Osteoblast (primary cell): ENCODE measurements around the gene INSL3. TPM values are rescaled to one million over a fixed set of nuclear protein-coding genes. Genes with fewer than 3 reads are reported as not detected.
"Not testable (repeated sequence)": the region's sequence is repeated elsewhere in the genome, so short reads cannot be mapped to it uniquely, and the experiment has no call there.

Experiments
- DNase-seq: peaks from one replicate; pipeline ENCODE4 v3.0.0; 2011; ENCODE audit warnings: low spot score, mixed read lengths; ENCODE audit not compliant: insufficient read length; ENCODE audit errors: missing footprints
- H2AFZ ChIP-seq: 2 replicates; pipeline ENCODE4 v1.6.0; 2011; ENCODE audit warnings: mild to moderate bottlenecking, low read length
- H3K27ac ChIP-seq: 2 replicates; pipeline ENCODE4 v1.5.1; 2011; ENCODE audit warnings: mild to moderate bottlenecking, low read depth, low read length, moderate library complexity
- H3K27me3 ChIP-seq: 2 replicates; pipeline ENCODE4 v1.6.0; 2012; ENCODE audit warnings: mild to moderate bottlenecking, control low read depth, inconsistent platforms, low read length, moderate library complexity; ENCODE audit not compliant: insufficient read depth
- H3K36me3 ChIP-seq: 2 replicates; pipeline ENCODE4 v1.5.1; 2011; ENCODE audit warnings: mild to moderate bottlenecking, low read length, control low read depth, moderate library complexity; ENCODE audit not compliant: insufficient read depth
- H3K4me1 ChIP-seq: 2 replicates; pipeline ENCODE4 v1.5.1; 2011; ENCODE audit warnings: mild to moderate bottlenecking, low read length, control low read depth, moderate library complexity; ENCODE audit not compliant: insufficient read depth
- H3K4me2 ChIP-seq: 2 replicates; pipeline ENCODE4 v1.6.0; 2011; ENCODE audit warnings: mild to moderate bottlenecking, low read length; ENCODE audit not compliant: insufficient read depth
- H3K4me3 ChIP-seq: fragments of 200-600 bp; sonication (generic); 3 replicates; pipeline ENCODE4 v1.5.1; 2012; ENCODE audit warnings: mild to moderate bottlenecking, low read length, inconsistent platforms; ENCODE audit not compliant: insufficient read depth
- H3K79me2 ChIP-seq: 2 replicates; pipeline ENCODE4 v1.6.0; 2012; ENCODE audit warnings: mild to moderate bottlenecking, low read length, control low read depth, inconsistent platforms; ENCODE audit not compliant: insufficient read depth
- H3K9me3 ChIP-seq: 2 replicates; pipeline ENCODE4 v1.5.1; 2011; ENCODE audit warnings: low read depth, low read length, control low read depth
- H4K20me1 ChIP-seq: 2 replicates; pipeline ENCODE4 v1.6.0; 2012; ENCODE audit warnings: mild to moderate bottlenecking, low read length, control low read depth; ENCODE audit not compliant: insufficient read depth
- total RNA-seq: library from RNA; depleted of rRNA; stranded (reverse); fragments of >200 nt; gene quantifications from 2 replicates; pipeline ENCODE4 v1.2.3, GENCODE V29; 2012
- TF ChIP-seq, protein P1 (sequence below): IDR thresholded peaks from 2 replicates; pipeline ENCODE4 v1.5.1; 2011; ENCODE audit warnings: mild to moderate bottlenecking, low read depth, low read length, moderate library complexity; ENCODE audit errors: extremely low read depth

INSL3 gene
- total RNA-seq, 1 donor, result not detected

DNA sequence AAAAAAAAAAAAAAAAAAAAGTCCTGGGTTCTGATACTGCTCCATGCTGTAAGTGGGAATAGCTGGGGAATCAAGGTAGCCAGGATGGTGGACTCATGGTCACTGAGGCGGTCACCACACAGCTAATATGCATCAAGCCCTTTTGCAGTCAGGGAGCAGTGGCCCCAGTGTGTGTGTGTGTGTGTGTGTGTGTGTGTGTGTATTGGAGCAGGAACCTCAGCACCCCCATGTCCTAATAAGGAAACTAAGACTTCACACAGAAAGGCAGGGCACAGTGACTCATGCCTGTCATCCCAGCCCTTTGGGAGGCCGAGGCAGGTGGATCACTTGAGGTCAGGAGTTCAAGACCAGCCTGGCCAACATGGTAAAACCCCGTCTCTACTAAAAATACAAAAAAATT lies 14.4 kb downstream of the INSL3 start:
- Histone ChIP-seq H3K4me1 (no peaks in the 10 kb centered on the region), H3K36me3 (no peaks in the 10 kb centered on the region), H3K79me2 (no peaks in the 10 kb centered on the region), H3K27ac (no peak overlapping the region), H3K4me3 (no peak overlapping the region), H3K27me3 (peaks cover 4% of the 10 kb centered on the region), H4K20me1 (no peaks in the 10 kb centered on the region), H3K4me2 (no peak overlapping the region), H3K9me3 (no peaks in the 10 kb centered on the region), H2AFZ (no peak overlapping the region)
- peak; percentile 71 for DNase-seq
- TF ChIP-seq, protein P1, sequence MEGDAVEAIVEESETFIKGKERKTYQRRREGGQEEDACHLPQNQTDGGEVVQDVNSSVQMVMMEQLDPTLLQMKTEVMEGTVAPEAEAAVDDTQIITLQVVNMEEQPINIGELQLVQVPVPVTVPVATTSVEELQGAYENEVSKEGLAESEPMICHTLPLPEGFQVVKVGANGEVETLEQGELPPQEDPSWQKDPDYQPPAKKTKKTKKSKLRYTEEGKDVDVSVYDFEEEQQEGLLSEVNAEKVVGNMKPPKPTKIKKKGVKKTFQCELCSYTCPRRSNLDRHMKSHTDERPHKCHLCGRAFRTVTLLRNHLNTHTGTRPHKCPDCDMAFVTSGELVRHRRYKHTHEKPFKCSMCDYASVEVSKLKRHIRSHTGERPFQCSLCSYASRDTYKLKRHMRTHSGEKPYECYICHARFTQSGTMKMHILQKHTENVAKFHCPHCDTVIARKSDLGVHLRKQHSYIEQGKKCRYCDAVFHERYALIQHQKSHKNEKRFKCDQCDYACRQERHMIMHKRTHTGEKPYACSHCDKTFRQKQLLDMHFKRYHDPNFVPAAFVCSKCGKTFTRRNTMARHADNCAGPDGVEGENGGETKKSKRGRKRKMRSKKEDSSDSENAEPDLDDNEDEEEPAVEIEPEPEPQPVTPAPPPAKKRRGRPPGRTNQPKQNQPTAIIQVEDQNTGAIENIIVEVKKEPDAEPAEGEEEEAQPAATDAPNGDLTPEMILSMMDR, result no peak

DNA sequence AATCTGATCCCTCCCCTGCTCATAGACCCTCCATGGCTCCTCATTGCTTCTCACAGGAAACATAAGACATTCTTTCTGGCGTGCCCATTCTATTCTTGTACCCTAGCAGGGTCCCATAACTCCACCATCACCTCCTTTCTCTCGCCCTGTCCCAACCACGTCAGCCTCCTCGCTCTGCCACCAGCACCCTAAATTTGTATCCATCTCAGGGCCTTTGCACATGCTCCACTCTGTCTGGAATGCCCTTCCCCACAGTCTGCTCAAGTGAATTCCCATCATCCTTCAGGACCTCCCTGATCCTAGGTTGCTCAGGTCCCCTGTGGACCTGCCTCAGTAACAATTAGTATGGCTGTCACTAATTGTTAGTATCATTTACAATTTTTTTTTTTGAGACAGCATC lies 15.9 kb downstream of the INSL3 start:
- Histone ChIP-seq H2AFZ (no peak overlapping the region), H3K9me3 (no peaks in the 10 kb centered on the region), H4K20me1 (no peaks in the 10 kb centered on the region), H3K4me2 (no peak overlapping the region), H3K79me2 (no peaks in the 10 kb centered on the region), H3K36me3 (no peaks in the 10 kb centered on the region), H3K27me3 (peaks cover 4% of the 10 kb centered on the region), H3K4me1 (no peaks in the 10 kb centered on the region), H3K4me3 (no peak overlapping the region), H3K27ac (no peak overlapping the region)
- no peak for DNase-seq
- TF ChIP-seq, protein P1, result no peak

DNA sequence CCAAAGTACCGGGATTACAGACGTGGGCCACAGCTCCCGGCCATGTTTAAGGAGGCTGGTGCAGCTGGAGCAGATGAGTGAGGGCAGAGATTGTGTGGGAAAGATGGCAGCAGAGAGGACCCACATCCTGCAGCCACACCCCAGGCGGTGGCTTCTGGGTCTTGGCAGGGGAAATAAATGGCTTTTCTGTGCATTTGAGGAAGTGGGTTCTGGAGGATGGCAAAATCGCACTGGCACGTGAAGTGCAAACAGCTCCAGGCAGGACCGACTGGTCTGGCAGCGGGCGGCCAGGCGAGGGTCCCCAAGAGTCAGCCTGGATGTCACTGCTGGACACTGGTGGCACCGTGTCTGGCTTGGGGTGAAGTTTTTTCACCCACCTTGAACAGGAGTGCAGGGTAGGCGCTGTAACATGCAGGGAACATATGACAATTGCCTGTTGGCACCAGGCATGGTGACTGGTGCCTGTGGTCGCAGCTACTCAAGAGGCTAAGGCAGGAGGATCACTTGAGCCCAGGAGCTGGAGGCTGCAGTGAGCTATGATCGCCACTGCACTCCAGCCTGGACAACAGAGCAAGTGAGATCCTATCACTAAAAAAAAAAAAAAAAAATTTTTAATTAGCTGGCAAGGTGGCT lies 17.9 kb downstream of the INSL3 start:
- DNase-seq, result no peak
- Histone ChIP-seq H2AFZ (no peak overlapping the region), H3K4me2 (no peak overlapping the region), H3K27me3 (peaks cover 7% of the 10 kb centered on the region), H3K79me2 (no peaks in the 10 kb centered on the region), H4K20me1 (no peaks in the 10 kb centered on the region), H3K27ac (no peak overlapping the region), H3K4me1 (no peaks in the 10 kb centered on the region), H3K36me3 (no peaks in the 10 kb centered on the region), H3K4me3 (no peak overlapping the region), H3K9me3 (no peaks in the 10 kb centered on the region)
- TF ChIP-seq, protein P1, result no peak

DNA sequence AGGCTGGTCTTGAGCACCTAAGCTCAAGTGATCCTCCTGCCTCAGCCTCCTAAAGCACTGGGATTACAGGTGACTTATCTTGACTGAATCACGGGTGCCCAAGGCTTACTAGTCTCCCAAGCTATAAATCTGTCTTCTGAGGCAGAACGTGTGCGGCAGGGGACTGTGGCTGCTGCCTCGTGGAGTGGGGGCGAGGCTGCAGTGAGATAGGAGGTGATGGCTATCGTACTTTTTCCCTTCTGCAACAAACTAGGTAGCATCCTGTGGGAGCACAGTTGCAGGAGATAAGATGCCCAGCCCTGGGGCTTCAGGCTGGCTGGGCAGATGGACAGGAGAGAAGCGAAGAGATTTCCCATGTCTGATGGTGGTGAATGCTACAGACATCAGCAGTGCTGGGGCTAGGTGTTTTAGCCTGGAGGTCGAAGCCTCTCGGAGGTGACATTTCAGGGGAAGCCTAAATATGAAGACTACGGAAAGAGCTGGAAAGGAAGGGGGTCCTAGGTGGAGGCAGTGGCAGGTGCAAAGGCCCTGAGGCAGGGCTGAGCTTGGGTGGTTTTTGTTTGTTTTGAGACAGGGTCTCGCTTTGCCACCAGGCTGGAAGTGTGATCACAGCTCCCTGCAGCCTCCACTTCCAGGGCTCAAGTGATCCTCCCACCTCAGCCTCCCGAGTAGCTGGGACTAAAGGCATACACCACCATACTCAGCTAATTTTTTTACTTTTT lies 19.0 kb downstream of the INSL3 start:
- no peaks in the 10 kb centered on the region for H3K4me1 ChIP-seq
- H3K27ac ChIP-seq, result no peak overlapping the region
- H3K79me2 ChIP-seq, result no peaks in the 10 kb centered on the region
- DNase-seq, result no peak
- TF ChIP-seq, protein P1, result no peak
- no peak overlapping the region for H3K4me3 ChIP-seq
- no peak overlapping the region for H3K4me2 ChIP-seq
- H3K9me3 ChIP-seq, result no peaks in the 10 kb centered on the region
- no peak overlapping the region for H2AFZ ChIP-seq
- H4K20me1 ChIP-seq, result no peaks in the 10 kb centered on the region
- H3K36me3 ChIP-seq, result no peaks in the 10 kb centered on the region
- peaks cover 7% of the 10 kb centered on the region for H3K27me3 ChIP-seq

DNA sequence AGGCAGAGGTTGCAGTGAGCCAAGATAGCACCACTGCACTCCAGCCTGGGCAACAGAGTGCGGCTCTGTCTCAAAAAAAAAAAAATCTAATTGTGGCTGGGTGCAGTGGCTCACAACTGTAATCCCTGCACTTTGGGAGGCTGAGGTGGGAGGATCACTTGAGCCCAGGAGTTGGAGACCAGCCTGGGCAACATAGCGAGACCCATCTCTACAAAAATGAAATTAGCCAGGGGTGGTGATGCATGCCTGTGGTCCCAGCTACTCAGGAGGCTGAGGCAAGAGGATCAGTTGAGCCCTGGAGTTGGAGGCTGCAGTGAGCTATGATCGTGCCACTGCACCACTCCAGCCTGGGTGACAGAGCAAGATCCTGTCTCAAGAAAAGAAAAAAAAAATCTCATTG lies 22.7 kb downstream of the INSL3 start:
- H3K4me3 ChIP-seq, H3K9me3 ChIP-seq, H3K4me1 ChIP-seq, H3K79me2 ChIP-seq, H2AFZ ChIP-seq, H3K27ac ChIP-seq, H3K36me3 ChIP-seq, DNase-seq, H4K20me1 ChIP-seq, H3K4me2 ChIP-seq: not testable (repeated sequence)
- peaks cover 32% of the 10 kb centered on the region for H3K27me3 ChIP-seq
